IMR-90 (cell line): ENCODE data around the gene TSPAN14. TPM values are rescaled to one million over a fixed set of nuclear protein-coding genes. Genes with fewer than 3 reads are reported as not detected.

Experiments
- ATAC-seq: fragments of 200-7000 bp; cut with Tn5 transposase; 2 replicates; pipeline ENCODE4 v1.9.1; 2020; ENCODE audit warnings: low read depth, mild to moderate bottlenecking, moderate library complexity
- BruUV-seq: library from RNA; stranded (reverse); fragments of 400-500 nt; replicated peaks from 2 replicates; lab custom pipeline; 2021; lab: Mats Ljungman, UMichigan
- CTCF ChIA-PET: fragments of 300-600 bp; formaldehyde crosslinking; extraction: SDS; loops from one replicate; lab custom pipeline; 2021; ENCODE audit warnings: antibody characterized with exemption; lab: Yijun Ruan, JAX
- POLR2A ChIA-PET: fragments of 300-600 bp; sonication (Branson Sonifier 250); formaldehyde crosslinking; loops from one replicate; lab custom pipeline; 2022; ENCODE audit warnings: antibody characterized with exemption; ENCODE audit not compliant: unreplicated experiment; lab: Charles Lee
- DNase-seq: peaks from one replicate; pipeline ENCODE4 v3.0.0; 2013
- H2AFZ ChIP-seq: replicated peaks from 2 replicates; pipeline ENCODE3; 2013; ENCODE audit warnings: low read length, mild to moderate bottlenecking; ENCODE audit not compliant: poor library complexity
- H2AK5ac ChIP-seq: 2 replicates; pipeline ENCODE4 v1.6.1; 2013; ENCODE audit warnings: low read depth, low read length, inconsistent platforms
- H2AK9ac ChIP-seq: replicated peaks from 2 replicates; pipeline ENCODE3; 2013; ENCODE audit warnings: mild to moderate bottlenecking, low read depth, low read length, moderate library complexity; ENCODE audit not compliant: poor library complexity
- H2BK120ac ChIP-seq: 2 replicates; pipeline ENCODE4 v1.6.1; 2013; ENCODE audit warnings: low read depth, low read length, inconsistent platforms
- H2BK15ac ChIP-seq: 3 replicates; pipeline ENCODE4 v1.6.1; 2013; ENCODE audit warnings: low read depth, low read length, inconsistent platforms
- H2BK20ac ChIP-seq: 2 replicates; pipeline ENCODE4 v1.6.1; 2013; ENCODE audit warnings: low read depth, mild to moderate bottlenecking, inconsistent platforms, low read length, moderate library complexity
- H2BK5ac ChIP-seq: 2 replicates; pipeline ENCODE4 v1.6.1; 2013; ENCODE audit warnings: mild to moderate bottlenecking, low read depth, low read length, inconsistent platforms; ENCODE audit not compliant: poor library complexity, severe bottlenecking
- H3K14ac ChIP-seq: replicated peaks from 2 replicates; pipeline ENCODE4 v1.6.1; 2013; ENCODE audit warnings: low read depth, low read length, inconsistent platforms
- H3K18ac ChIP-seq: 2 replicates; pipeline ENCODE4 v1.6.1; 2013; ENCODE audit warnings: low read depth, low read length, control low read depth
- H3K23ac ChIP-seq: 2 replicates; pipeline ENCODE4 v1.6.1; 2013; ENCODE audit warnings: low read depth, low read length, inconsistent platforms
- H3K27ac ChIP-seq: 2 replicates; pipeline ENCODE4 v1.5.1; 2013; ENCODE audit warnings: mild to moderate bottlenecking, control low read depth, low read length; ENCODE audit not compliant: insufficient read depth
- H3K27me3 ChIP-seq: 2 replicates; pipeline ENCODE4 v1.6.1; 2013; ENCODE audit warnings: low read length; ENCODE audit not compliant: control insufficient read depth, insufficient read depth
- H3K36me3 ChIP-seq: 2 replicates; pipeline ENCODE4 v1.6.1; 2013; ENCODE audit warnings: low read length, mixed read lengths; ENCODE audit not compliant: control insufficient read depth, insufficient read depth
- H3K4ac ChIP-seq: 2 replicates; pipeline ENCODE4 v1.6.1; 2013; ENCODE audit warnings: low read depth, low read length, inconsistent platforms
- H3K4me1 ChIP-seq: 2 replicates; pipeline ENCODE4 v1.6.1; 2013; ENCODE audit warnings: low read length, mixed read lengths; ENCODE audit not compliant: control insufficient read depth, insufficient read depth
- H3K4me2 ChIP-seq: 2 replicates; pipeline ENCODE4 v1.6.1; 2013; ENCODE audit warnings: low read depth, mild to moderate bottlenecking, control low read depth, low read length, moderate library complexity
- H3K4me3 ChIP-seq: 2 replicates; pipeline ENCODE4 v1.5.1; 2013; ENCODE audit warnings: low read depth, mild to moderate bottlenecking, control low read depth, low read length, moderate library complexity; ENCODE audit not compliant: insufficient read depth
- H3K56ac ChIP-seq: 2 replicates; pipeline ENCODE4 v1.6.1; 2013; ENCODE audit warnings: low read length, inconsistent platforms; ENCODE audit not compliant: insufficient read depth; ENCODE audit errors: extremely low read depth
- H3K79me1 ChIP-seq, 2 experiments: 2 replicates each; pipeline ENCODE4 v1.6.1; 2013; ENCODE audit warnings: low read length in 2 of 2, inconsistent platforms in 1 of 2, low read depth in 1 of 2
- H3K9ac ChIP-seq: 2 replicates; pipeline ENCODE4 v1.6.1; 2013; ENCODE audit warnings: low read depth, low read length, control low read depth
- H3K9me1 ChIP-seq: 2 replicates; pipeline ENCODE4 v1.6.1; 2013; ENCODE audit warnings: low read length, inconsistent platforms; ENCODE audit not compliant: insufficient read depth
- H3K9me3 ChIP-seq: 2 replicates; pipeline ENCODE4 v1.6.1; 2013; ENCODE audit warnings: low read length; ENCODE audit not compliant: control insufficient read depth, insufficient read depth
- H4K20me1 ChIP-seq: 2 replicates; pipeline ENCODE4 v1.6.1; 2013; ENCODE audit warnings: low read length, inconsistent platforms; ENCODE audit not compliant: insufficient read depth
- H4K5ac ChIP-seq: 2 replicates; pipeline ENCODE4 v1.6.1; 2013; ENCODE audit warnings: mild to moderate bottlenecking, low read depth, low read length, control low read depth
- H4K8ac ChIP-seq, 2 experiments: 2 replicates each; pipeline ENCODE4 v1.6.1; 2013; ENCODE audit warnings: low read depth in 2 of 2, low read length in 2 of 2, control low read depth in 1 of 2, inconsistent platforms in 1 of 2
- H4K91ac ChIP-seq: 2 replicates; pipeline ENCODE4 v1.6.1; 2013; ENCODE audit warnings: low read depth, low read length, inconsistent platforms; ENCODE audit not compliant: insufficient read depth
- FOS ChIP-seq: fragments of 150-350 bp; IDR thresholded peaks from 2 replicates; pipeline ENCODE4 v1.6.1; 2016; ENCODE audit warnings: low read depth, low read length
- MXI1 ChIP-seq: IDR thresholded peaks from 2 replicates; pipeline ENCODE4 v1.6.1; 2012; ENCODE audit warnings: low read depth, mild to moderate bottlenecking, low read length, moderate library complexity, borderline replicate concordance
- SMC3 ChIP-seq: fragments of 150-350 bp; IDR thresholded peaks from 2 replicates; pipeline ENCODE4 v1.6.1; 2016; ENCODE audit warnings: low read depth, mild to moderate bottlenecking, antibody characterized with exemption, low read length, moderate library complexity
- WGBS, 2 experiments: methylation state at CpG; one replicate each; pipeline versions ENCODE4 v1.1.5 to v1.1.7; 2013; ENCODE audit warnings: missing lambda C conversion rate in 2 of 2; ENCODE audit not compliant: insufficient read length in 1 of 2; ENCODE audit errors: extremely low coverage in 2 of 2; 5-methylcytosine and 5-hydroxymethylcytosine counted together
- dilution Hi-C: fragments of 300-500 bp; cut with HindIII; formaldehyde crosslinking; loops from one replicate; pipeline ENCODE4 v1.14.3; 2018; ENCODE audit warnings: low sequenced_read_pairs; ENCODE audit not compliant: unreplicated experiment
- in situ Hi-C: fragments of 300-500 bp; cut with MboI; formaldehyde crosslinking; loops from 3 replicates; pipeline ENCODE4 v1.14.3; 2019; ENCODE audit warnings: low sequenced_read_pairs, inconsistent platforms, mixed read lengths
- intact Hi-C: fragments of 100-400 bp; cut with micrococcal nuclease; formaldehyde crosslinking; loops from 2 replicates; pipeline ENCODE4 v1.10.0; 2022
- polyA plus RNA-seq, 3 experiments: library from polyadenylated mRNA; depleted of rRNA; stranded (reverse); fragments of >200 nt; gene quantifications; 2 replicates each; pipeline ENCODE4 v1.2.3, GENCODE V29; 2012; ENCODE audit warnings: low replicate concordance in 1 of 3
- total RNA-seq: library from RNA; depleted of rRNA; stranded (reverse); fragments of >200 nt; gene quantifications from 2 replicates; pipeline ENCODE4 v1.2.3, GENCODE V29; 2012

TSPAN14 gene
- total and polyA plus RNA-seq, 2 of the 4 experiments (the other 2 are of a cell fraction) = 18.5 to 43.0 TPM

DNA sequence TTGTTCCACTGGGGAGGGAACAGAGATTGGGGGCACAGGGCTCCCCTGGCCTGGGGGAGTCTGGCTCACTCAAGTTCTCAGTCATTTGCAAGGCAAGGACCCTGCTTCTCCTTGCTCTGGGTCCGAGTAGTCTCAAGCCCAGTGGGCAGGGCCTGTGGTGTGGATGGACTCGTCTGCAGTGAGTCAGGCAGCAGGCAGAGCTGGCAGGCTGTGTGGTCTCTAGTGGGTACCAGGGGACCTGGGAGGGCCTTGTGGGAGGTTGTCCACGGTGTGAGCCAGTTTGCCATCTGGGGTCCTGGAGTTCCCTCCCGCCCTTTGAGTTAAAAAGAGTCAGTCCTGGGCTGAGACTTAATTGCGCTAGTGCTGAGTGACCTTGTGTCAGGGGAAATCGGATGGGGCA is 74.8 kb downstream of the TSPAN14 start:
- Histone ChIP-seq H3K4me1 (no peaks in the 10 kb centered on the region), H2BK5ac (no peak overlapping the region), H2BK20ac (no peak overlapping the region), H2BK15ac (no peak overlapping the region), H3K14ac (no peak overlapping the region), H3K18ac (no peak overlapping the region), H2AFZ (peak overlapping the region; percentile 63), H4K5ac (no peak overlapping the region), H3K4me2 (no peak overlapping the region), H3K9me1 (no peaks in the 10 kb centered on the region), H3K4me3 (no peak overlapping the region), H3K36me3 (no peaks in the 10 kb centered on the region), H3K79me1 (no peaks in the 10 kb centered on the region), H2AK9ac (no peak overlapping the region), H4K91ac (no peak overlapping the region), H3K4ac (no peak overlapping the region), H3K23ac (no peak overlapping the region), H2AK5ac (no peak overlapping the region), H3K27me3 (no peaks in the 10 kb centered on the region), H4K8ac (no peak overlapping the region), H4K20me1 (no peaks in the 10 kb centered on the region), H2BK120ac (no peak overlapping the region), H3K9me3 (no peaks in the 10 kb centered on the region), H3K56ac (no peak overlapping the region), H3K27ac (no peak overlapping the region), H3K9ac (no peak overlapping the region)
- 93% methylated on average over 3 of the region's 6 CpGs; no CpG with 5 or more reads in 1 of the 2 experiments for WGBS, 2 experiments
- intact Hi-C loops (no loop called here), in situ Hi-C loops (no loop called here), dilution Hi-C loops (no loop called here)
- ChIA-PET CTCF (interaction anchor here (0.6 kb wide), 1 partner anchor 28 kb away, joined by 3 read pairs; no protein-coding TSS in a partner anchor), POLR2A (no interaction called here)
- ATAC-seq (no peak), DNase-seq (no peak)
- BruUV-seq = no TSS peak
- no peak for TF ChIP-seq FOS
- TF ChIP-seq MXI1 = no peak
- no peak for TF ChIP-seq SMC3
